ENCODE measurements around the gene DHRS11.

The DHRS11 gene

DNA sequence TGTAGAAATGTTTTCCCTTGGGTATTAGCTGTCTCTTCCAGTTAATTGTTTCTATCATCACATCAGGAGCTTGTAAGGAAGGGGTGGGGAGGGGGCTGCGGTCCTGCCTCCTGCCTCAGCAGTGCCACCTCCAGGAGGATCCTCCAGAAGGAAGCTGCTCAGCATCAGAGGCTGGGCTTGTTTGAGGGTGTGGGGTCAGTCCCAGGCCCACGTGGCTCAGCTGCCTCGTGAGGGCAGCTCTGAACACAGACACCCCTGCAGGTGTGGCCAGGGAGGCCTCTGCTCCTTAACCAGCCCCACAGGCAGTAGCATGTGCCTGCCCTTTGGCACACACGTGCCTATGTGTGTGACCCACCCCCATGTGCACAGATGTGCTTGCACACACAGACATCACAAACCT, 56.0 kb downstream of the DHRS11 start:
- Histone ChIP-seq H3K27me3 (ENCODE audit: insufficient read depth, poor library complexity, severe bottlenecking) (peaks cover 8% of the 10 kb centered on the region), H3K27ac (replicated peaks) (no peak overlapping the region), H3K4me3 (replicated peaks; ENCODE audit: insufficient read depth, low read length) (no peak overlapping the region)
- no peak for TF ChIP-seq SPI1 (IDR thresholded peaks at IDR 0.05; ENCODE audit: borderline replicate concordance, low read depth)
- TF ChIP-seq, protein P1, sequence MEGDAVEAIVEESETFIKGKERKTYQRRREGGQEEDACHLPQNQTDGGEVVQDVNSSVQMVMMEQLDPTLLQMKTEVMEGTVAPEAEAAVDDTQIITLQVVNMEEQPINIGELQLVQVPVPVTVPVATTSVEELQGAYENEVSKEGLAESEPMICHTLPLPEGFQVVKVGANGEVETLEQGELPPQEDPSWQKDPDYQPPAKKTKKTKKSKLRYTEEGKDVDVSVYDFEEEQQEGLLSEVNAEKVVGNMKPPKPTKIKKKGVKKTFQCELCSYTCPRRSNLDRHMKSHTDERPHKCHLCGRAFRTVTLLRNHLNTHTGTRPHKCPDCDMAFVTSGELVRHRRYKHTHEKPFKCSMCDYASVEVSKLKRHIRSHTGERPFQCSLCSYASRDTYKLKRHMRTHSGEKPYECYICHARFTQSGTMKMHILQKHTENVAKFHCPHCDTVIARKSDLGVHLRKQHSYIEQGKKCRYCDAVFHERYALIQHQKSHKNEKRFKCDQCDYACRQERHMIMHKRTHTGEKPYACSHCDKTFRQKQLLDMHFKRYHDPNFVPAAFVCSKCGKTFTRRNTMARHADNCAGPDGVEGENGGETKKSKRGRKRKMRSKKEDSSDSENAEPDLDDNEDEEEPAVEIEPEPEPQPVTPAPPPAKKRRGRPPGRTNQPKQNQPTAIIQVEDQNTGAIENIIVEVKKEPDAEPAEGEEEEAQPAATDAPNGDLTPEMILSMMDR (IDR thresholded peaks at IDR 0.05; ENCODE audit: insufficient read depth, low read length), result no peak
- TF ChIP-seq POLR2AphosphoS5 (IDR thresholded peaks at IDR 0.05; ENCODE audit: low read depth), result no peak
- TF ChIP-seq, protein P2, sequence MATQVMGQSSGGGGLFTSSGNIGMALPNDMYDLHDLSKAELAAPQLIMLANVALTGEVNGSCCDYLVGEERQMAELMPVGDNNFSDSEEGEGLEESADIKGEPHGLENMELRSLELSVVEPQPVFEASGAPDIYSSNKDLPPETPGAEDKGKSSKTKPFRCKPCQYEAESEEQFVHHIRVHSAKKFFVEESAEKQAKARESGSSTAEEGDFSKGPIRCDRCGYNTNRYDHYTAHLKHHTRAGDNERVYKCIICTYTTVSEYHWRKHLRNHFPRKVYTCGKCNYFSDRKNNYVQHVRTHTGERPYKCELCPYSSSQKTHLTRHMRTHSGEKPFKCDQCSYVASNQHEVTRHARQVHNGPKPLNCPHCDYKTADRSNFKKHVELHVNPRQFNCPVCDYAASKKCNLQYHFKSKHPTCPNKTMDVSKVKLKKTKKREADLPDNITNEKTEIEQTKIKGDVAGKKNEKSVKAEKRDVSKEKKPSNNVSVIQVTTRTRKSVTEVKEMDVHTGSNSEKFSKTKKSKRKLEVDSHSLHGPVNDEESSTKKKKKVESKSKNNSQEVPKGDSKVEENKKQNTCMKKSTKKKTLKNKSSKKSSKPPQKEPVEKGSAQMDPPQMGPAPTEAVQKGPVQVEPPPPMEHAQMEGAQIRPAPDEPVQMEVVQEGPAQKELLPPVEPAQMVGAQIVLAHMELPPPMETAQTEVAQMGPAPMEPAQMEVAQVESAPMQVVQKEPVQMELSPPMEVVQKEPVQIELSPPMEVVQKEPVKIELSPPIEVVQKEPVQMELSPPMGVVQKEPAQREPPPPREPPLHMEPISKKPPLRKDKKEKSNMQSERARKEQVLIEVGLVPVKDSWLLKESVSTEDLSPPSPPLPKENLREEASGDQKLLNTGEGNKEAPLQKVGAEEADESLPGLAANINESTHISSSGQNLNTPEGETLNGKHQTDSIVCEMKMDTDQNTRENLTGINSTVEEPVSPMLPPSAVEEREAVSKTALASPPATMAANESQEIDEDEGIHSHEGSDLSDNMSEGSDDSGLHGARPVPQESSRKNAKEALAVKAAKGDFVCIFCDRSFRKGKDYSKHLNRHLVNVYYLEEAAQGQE (IDR thresholded peaks at IDR 0.05; ENCODE audit: insufficient replicate concordance, low read depth), result no peak
- TF ChIP-seq GABPA (IDR thresholded peaks at IDR 0.05; ENCODE audit: low read depth), result no peak
- no peak for DNase-seq (ENCODE audit: low read depth in 1 of 2, low spot score in 1 of 2)

DNA sequence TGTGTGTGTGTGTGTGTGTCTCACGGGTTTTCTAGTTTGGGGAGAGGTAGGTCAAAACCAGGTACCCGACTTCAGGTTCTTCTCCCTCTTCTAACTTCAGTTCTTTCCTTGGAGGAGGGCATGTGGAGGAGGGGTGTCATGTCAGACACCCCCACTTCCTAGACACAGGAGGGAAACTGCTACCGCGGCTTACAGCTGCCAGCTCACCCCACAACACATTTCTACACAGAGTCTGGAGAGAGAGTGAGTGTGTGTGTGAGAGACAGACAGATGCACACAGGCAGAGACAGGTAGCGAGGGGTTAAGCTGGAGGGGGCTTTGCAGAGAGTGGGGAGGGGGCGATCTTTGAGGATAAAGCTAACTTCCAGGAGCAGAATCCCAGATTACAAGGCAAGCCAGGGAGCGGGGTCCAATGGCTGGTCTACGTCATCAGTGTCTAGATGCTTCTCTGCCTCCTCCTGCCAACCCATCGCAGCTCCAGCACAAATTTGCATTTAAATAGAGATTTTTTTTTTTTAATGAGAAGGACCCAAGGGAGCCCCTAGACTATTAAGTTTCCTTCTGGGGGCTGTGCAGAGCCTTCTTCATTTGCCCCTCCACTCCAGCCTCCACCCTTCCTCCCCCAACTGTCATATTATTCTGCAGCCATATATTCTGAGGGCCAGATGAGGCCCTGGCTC, 58.6 kb downstream of the DHRS11 start:
- H3K27me3 ChIP-seq (ENCODE audit: insufficient read depth, poor library complexity, severe bottlenecking), result peaks cover 8% of the 10 kb centered on the region
- no peak for DNase-seq (ENCODE audit: low read depth in 1 of 2, low spot score in 1 of 2)
- no peak for TF ChIP-seq GABPA (IDR thresholded peaks at IDR 0.05; ENCODE audit: low read depth)
- TF ChIP-seq, protein P2 (IDR thresholded peaks at IDR 0.05; ENCODE audit: insufficient replicate concordance, low read depth), result no peak
- TF ChIP-seq SPI1 (IDR thresholded peaks at IDR 0.05; ENCODE audit: borderline replicate concordance, low read depth), result no peak
- TF ChIP-seq, protein P1 (IDR thresholded peaks at IDR 0.05; ENCODE audit: insufficient read depth, low read length), result no peak
- no peak for TF ChIP-seq POLR2AphosphoS5 (IDR thresholded peaks at IDR 0.05; ENCODE audit: low read depth)
- no peak overlapping the region for H3K27ac ChIP-seq (replicated peaks)
- H3K4me3 ChIP-seq (replicated peaks; ENCODE audit: insufficient read depth, low read length), result no peak overlapping the region
